GM12801 (cell line): Measurements from ENCODE around the gene LDLRAD2.

ENCODE experiments used
- CTCF ChIP-seq: IDR thresholded peaks from one replicate; pipeline ENCODE4 v1.5.1; 2011; ENCODE audit warnings: control low read depth; ENCODE audit not compliant: insufficient read length; ENCODE audit errors: extremely low read depth

Gene LDLRAD2

DNA sequence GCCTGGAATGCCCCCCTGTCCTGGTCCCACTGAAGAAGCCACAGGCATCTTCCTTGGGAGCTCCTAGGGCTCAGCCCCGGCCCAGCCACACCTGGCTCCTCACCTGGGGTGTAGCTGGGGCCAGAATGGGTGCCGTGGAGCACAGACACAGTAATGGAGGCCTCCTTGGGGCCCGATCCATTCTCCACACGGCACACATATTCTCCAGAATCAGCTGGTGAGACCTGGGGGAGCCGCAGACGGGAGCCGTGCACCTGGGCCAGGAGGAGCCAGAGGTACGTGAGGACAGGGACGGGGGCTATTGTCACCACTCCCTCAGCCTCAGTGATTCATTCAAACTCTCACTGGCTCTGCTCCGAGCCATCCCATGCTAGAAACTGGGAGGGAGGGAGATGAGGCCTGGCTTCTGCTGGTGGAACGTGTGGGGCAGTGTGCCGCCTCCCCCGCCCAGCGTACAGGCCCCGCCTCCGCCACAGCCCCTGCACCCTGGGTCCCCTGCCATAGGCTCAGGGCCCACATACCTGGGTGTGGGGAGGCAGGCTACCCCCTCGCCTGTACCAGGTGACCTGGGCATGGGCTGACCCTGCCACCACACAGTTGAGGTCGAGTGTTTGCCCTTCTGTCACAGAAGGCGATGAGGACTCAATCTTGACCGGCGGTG lies 42.2 kb downstream of the LDLRAD2 start:
- no peak for TF ChIP-seq CTCF

DNA sequence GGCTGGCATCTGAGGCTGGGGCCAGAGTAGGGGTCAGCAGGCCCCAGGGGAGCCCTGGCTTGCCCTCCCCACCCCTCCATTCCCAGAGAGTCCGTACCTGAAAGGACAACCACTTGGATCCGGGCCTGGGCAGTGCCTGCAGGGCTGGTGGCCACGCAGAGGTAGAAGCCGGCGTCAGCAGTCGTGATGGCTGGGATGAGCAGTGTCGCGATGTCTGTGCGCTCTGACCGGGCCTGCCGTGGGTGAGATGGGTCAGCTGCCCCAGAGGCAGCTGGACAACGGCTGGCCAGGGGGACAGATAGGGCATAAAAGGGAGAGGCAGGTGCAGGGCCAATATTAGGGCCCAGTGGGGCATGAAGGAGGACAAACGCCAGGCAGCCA lies 42.7 kb downstream of the LDLRAD2 start:
- no peak for TF ChIP-seq CTCF

- no peak for TF ChIP-seq CTCF
Measured at GRCh38 chr1:21855257-21856096, 43.4 kb downstream of the LDLRAD2 start.

DNA sequence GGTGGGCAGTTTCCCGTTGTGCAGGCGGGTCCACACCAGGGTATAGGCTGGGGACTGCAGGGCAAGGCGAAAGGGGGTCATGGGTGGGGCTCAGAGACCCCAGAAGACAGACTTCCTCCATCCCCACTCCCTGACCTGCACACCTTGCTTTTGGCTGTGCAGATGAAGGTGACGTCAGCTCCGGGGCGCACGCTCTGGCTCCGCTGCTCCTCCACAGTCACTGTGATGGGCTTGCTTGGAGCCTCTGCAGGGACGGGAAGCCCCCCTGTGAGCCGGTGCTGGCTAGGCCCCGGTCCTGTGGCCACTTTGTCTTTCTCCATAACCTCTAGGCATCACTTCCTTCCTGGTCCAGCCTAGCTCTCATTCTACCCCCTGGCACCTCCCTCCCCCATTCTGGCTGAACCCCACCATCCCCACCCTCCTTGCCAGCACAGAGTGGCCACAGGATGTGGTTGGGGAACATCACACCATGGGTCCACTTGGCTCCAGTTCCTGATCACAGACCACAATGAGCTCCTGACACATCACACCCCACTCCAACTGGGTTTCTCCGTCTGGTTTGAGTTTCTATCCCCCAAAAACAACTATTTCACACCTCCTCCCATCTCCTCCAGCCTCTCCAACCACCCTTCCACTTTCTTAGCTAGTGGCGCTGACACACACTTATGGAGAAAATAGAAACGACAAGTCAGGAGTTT lies 45.2 kb downstream of the LDLRAD2 start:
- TF ChIP-seq CTCF, result no peak

DNA sequence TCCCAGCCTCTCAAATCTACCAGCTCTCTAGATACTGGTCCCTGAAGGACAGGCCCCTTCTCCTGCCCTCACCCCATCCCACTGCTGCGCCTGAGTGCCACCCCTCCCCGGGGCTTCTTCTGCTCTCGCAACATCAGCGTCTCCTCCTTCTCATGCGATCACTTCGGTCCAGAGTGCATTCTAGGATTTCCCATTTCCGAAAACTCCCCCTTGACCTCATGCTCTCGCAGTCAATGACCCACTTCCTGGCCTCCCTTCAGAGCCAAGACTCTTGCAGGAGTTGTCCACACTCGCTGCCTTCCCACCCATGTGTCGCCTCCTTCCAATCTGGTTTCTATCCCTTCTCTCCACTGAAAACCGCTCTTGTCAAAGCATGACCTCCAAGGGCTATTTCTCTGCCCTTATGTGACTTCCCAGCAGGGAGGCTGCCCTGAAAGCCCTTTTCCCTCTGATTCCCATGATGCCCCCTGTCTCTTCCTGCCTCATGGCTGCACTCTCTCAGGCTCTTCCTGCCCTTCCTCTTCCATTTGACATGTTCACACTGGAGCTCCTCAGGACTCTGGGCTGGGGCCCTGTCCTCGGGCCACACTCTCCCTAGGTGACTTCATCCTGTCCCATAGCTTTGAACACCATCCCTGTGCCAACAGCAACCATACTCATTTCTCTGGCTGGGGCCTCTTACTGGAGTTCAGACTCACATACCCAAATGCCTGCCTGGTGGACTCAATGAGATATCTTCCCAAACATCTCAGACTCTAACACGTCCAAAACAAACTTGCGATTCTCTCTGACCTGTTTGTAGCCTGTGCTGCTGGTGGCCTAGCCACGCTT lies 46.0 kb downstream of the LDLRAD2 start:
- no peak for TF ChIP-seq CTCF

DNA sequence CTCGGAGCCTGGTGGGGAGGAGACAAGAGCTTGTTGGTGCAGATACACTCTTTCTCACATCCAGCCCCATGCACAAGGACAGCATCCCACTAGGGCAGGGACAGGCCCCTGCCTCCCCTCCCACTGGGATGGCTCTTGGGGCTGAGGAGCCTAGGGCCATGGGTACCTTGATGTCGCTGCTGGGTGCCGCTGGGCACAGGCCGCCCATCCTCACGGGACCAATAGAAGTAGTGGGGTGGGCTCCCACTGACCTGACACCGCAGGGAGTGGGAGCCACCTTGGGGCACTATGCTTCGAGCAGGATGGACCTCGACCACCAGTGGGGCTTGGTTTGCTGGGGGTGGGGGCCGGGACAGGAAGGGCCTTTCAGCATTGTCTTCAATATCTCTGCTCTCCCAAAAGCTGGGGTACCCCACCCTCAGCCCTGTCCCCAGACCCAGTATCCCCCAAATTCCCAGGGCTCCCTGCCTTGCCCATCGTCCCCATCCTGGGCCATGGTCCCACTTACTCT lies 47.7 kb downstream of the LDLRAD2 start:
- TF ChIP-seq CTCF, result no peak
